ENCODE measurements around the gene CHID1. TPM values are rescaled to one million over a fixed set of nuclear protein-coding genes. Genes with fewer than 3 reads are reported as not detected.

CHID1 gene
- total RNA-seq, 1 donor from 2014 or later: 88.3 TPM

GRCh38 chr11:861105-861479, 49.5 kb downstream of the CHID1 start:
- Mint-ChIP-seq H3K4me3 (no peak overlapping the region), H3K27me3 (ENCODE audit: low read depth) (no peaks in the 10 kb centered on the region), H3K36me3 (no peaks in the 10 kb centered on the region), H3K27ac (no peak overlapping the region), H3K9me3 (no peaks in the 10 kb centered on the region), H3K4me1 (peaks cover 33% of the 10 kb centered on the region)
- no peak for TF ChIP-seq CTCF (IDR thresholded peaks at IDR 0.05; ENCODE audit: unreplicated experiment)
- no peak for DNase-seq (ENCODE audit: low spot score in 2 of 2, unreplicated experiment in 2 of 2)

- no peak for TF ChIP-seq CTCF (IDR thresholded peaks at IDR 0.05; ENCODE audit: unreplicated experiment)
- Mint-ChIP-seq H3K27ac (no peak overlapping the region), H3K9me3 (no peaks in the 10 kb centered on the region), H3K36me3 (no peaks in the 10 kb centered on the region), H3K4me3 (no peak overlapping the region), H3K4me1 (peaks cover 34% of the 10 kb centered on the region), H3K27me3 (ENCODE audit: low read depth) (no peaks in the 10 kb centered on the region)
- DNase-seq (ENCODE audit: low spot score in 2 of 2, unreplicated experiment in 2 of 2): no peak
Observed at GRCh38 chr11:860234-861104, 50.1 kb downstream of the CHID1 start.

GRCh38 chr11:859394-860131, 51.0 kb downstream of the CHID1 start:
- peaks cover 34% of the 10 kb centered on the region for H3K4me1 Mint-ChIP-seq
- no peak for TF ChIP-seq CTCF (IDR thresholded peaks at IDR 0.05; ENCODE audit: unreplicated experiment)
- peak; percentile 62 to 78 for DNase-seq (ENCODE audit: low spot score in 2 of 2, unreplicated experiment in 2 of 2)
- no peaks in the 10 kb centered on the region for H3K9me3 Mint-ChIP-seq
- H3K27me3 Mint-ChIP-seq (ENCODE audit: low read depth): no peaks in the 10 kb centered on the region
- H3K36me3 Mint-ChIP-seq: no peaks in the 10 kb centered on the region
- H3K4me3 Mint-ChIP-seq: peak overlapping the region; percentile 66
- peak overlapping the region; percentile 75 for H3K27ac Mint-ChIP-seq

GRCh38 chr11:858762-859339, 51.8 kb downstream of the CHID1 start:
- H3K27me3 Mint-ChIP-seq (ENCODE audit: low read depth): no peaks in the 10 kb centered on the region
- peaks cover 34% of the 10 kb centered on the region for H3K4me1 Mint-ChIP-seq
- H3K27ac Mint-ChIP-seq: no peak overlapping the region
- no peaks in the 10 kb centered on the region for H3K9me3 Mint-ChIP-seq
- H3K36me3 Mint-ChIP-seq: no peaks in the 10 kb centered on the region
- no peak for DNase-seq (ENCODE audit: low spot score in 2 of 2, unreplicated experiment in 2 of 2)
- no peak for TF ChIP-seq CTCF (IDR thresholded peaks at IDR 0.05; ENCODE audit: unreplicated experiment)
- H3K4me3 Mint-ChIP-seq: no peak overlapping the region

GRCh38 chr11:858053-858761, 52.4 kb downstream of the CHID1 start:
- H3K4me3 Mint-ChIP-seq: no peak overlapping the region
- H3K9me3 Mint-ChIP-seq: no peaks in the 10 kb centered on the region
- no peak for TF ChIP-seq CTCF (IDR thresholded peaks at IDR 0.05; ENCODE audit: unreplicated experiment)
- H3K27ac Mint-ChIP-seq: no peak overlapping the region
- no peaks in the 10 kb centered on the region for H3K27me3 Mint-ChIP-seq (ENCODE audit: low read depth)
- peaks cover 31% of the 10 kb centered on the region for H3K4me1 Mint-ChIP-seq
- no peak for DNase-seq (ENCODE audit: low spot score in 2 of 2, unreplicated experiment in 2 of 2)
- no peaks in the 10 kb centered on the region for H3K36me3 Mint-ChIP-seq
